GM12864 (cell line): ENCODE results near the gene TGFBI.

Experiments used
- DNase-seq: peaks from one replicate; pipeline ENCODE4 v3.0.0-alpha.2; 2011; ENCODE audit warnings: low read depth
- H3K4me3 ChIP-seq: 2 replicates; pipeline ENCODE4 v1.5.1; 2011; ENCODE audit warnings: mild to moderate bottlenecking, low read depth, low read length, control low read depth
- CTCF ChIP-seq: IDR thresholded peaks from 2 replicates; pipeline ENCODE4 v1.5.1; 2011; ENCODE audit warnings: low read depth, mild to moderate bottlenecking, moderate library complexity, low read length, control low read depth, inconsistent platforms; ENCODE audit errors: missing control alignments

The TGFBI gene

GRCh38 chr5:136031711-136032110 lies 2.9 kb downstream of the TGFBI start:
- no peak overlapping the region for H3K4me3 ChIP-seq
- TF ChIP-seq CTCF, result no peak
- no peak for DNase-seq

DNA sequence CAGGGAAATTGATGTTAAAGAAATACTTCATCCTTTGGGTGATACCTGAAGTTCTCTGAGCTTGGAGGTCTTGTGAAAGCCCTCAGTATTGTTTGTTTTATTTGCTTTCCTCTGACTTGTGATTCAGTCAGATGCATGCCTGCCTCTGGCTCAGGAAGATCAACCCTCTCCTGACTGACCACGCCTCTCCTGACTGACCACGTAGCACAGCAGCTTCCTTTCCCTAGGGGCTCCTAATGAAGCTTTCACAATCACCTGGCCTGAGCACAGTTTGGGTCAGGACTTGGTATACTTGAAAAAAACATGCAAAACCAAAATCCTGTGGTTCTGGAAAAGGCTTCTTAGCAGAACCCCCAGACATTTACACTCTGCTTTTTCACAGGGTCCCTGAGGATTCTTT lies 3.8 kb downstream of the TGFBI start:
- no peak for DNase-seq
- H3K4me3 ChIP-seq, result no peak overlapping the region
- TF ChIP-seq CTCF, result no peak

DNA sequence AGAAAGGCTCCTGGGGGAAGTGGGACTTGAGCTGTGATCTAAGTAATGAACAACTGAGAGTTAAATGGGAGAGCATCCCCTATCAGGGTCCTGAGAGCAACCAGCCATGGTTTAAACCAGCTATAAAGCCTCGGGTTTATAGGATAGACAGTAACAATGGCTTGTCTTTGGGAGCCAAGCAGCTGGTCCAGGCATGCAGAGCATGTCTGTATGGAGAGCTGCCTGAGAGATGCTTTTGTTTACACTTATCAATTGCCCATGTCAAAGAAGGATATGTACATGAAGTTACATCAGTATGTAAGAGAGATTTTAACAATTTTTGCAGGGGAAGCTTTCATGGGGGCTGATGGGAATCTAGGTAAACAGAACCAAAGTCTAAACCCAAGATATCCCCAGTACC lies 4.4 kb downstream of the TGFBI start:
- TF ChIP-seq CTCF, result no peak

DNA sequence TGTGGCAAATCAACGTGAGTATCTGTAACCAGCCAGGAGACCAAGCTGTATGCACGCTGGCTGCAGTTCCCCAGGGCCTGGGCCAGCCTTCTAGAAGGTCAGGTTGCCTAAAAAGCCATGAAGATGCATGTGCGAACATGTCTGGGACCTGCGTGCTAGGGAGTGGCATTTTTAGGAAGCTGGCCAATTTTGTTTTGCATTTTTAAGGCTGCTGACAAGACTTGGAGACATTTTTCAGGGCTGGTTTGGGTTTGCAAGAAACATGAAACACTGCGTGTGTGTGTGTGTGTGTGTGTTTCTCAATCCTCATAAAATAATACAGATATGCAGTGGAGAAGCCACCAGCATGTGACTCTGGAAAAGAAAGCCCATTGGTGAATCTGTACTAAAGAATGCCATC lies 5.1 kb downstream of the TGFBI start:
- no peak for TF ChIP-seq CTCF
- no peak for DNase-seq
- H3K4me3 ChIP-seq, result no peak overlapping the region

More for the DNA sequence above, 4.4 kb downstream of the TGFBI start:
- no peak for DNase-seq
- no peak overlapping the region for H3K4me3 ChIP-seq

DNA sequence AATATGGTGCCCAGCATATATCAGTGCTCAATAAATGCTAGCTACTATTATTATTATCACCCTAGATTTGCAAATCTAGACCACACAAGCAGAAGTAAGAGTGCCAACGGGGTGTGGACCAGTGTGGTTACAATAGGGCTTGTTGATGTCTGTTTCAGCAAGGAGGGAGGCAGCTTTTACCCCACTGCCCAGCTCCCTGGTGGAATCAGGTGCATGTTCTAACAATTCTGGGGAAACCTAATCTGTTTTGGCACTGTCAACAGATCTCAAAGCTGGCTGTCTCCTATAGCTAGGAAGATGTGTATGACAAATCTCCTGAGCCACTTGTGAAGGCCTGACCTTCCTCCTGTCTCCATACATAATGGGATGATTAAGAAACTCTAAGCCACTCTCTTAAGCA lies 5.7 kb downstream of the TGFBI start:
- DNase-seq, result no peak
- TF ChIP-seq CTCF, result no peak
- no peak overlapping the region for H3K4me3 ChIP-seq

GRCh38 chr5:136034984-136035383 lies 6.2 kb downstream of the TGFBI start:
- no peak for DNase-seq
- H3K4me3 ChIP-seq, result no peak overlapping the region
- no peak for TF ChIP-seq CTCF

- H3K4me3 ChIP-seq, result no peak overlapping the region
- no peak for DNase-seq
- no peak for TF ChIP-seq CTCF
Measured at GRCh38 chr5:136035837-136036236, 7.0 kb downstream of the TGFBI start.
